Activated B cell treated with CpG ODN at 0.5 μM for 24 hours (primary cell): ENCODE results near the gene LRCH1. TPM values are rescaled to one million over a fixed set of nuclear protein-coding genes. Genes with fewer than 3 reads are reported as not detected.

Source experiments
- ATAC-seq: fragments of 200-7000 bp; cut with Tn5 transposase; one replicate; pipeline ENCODE4 v1.10.0; 2021; ENCODE audit warnings: low read depth, mild to moderate bottlenecking, moderate library complexity
- CTCF ChIA-PET: fragments of 350-600 bp; sonication (Branson Sonifier 250); formaldehyde crosslinking; loops from one replicate; lab custom pipeline; 2021; ENCODE audit warnings: antibody characterized with exemption; lab: Charles Lee
- POLR2A ChIA-PET: fragments of 350-600 bp; sonication (Branson Sonifier 250); formaldehyde crosslinking; loops from one replicate; lab custom pipeline; 2021; ENCODE audit warnings: antibody characterized with exemption; lab: Charles Lee
- DNase-seq: peaks from one replicate; pipeline ENCODE4 v3.0.0; 2022
- H3K27ac Mint-ChIP-seq: one replicate; pipeline ENCODE4 v1.8.0; 2020; ENCODE audit warnings: mixed read lengths
- H3K27me3 Mint-ChIP-seq: one replicate; pipeline ENCODE4 v1.8.0; 2021; ENCODE audit warnings: mixed read lengths
- H3K36me3 Mint-ChIP-seq: one replicate; pipeline ENCODE4 v1.8.0; 2021; ENCODE audit warnings: low read depth, mixed read lengths
- H3K4me1 Mint-ChIP-seq: one replicate; pipeline ENCODE4 v1.8.0; 2021; ENCODE audit warnings: mixed read lengths
- H3K4me3 Mint-ChIP-seq: one replicate; pipeline ENCODE4 v1.8.0; 2020; ENCODE audit warnings: mild to moderate bottlenecking, mixed read lengths
- H3K9me3 Mint-ChIP-seq: one replicate; pipeline ENCODE4 v1.8.0; 2020; ENCODE audit warnings: mixed read lengths
- CTCF ChIP-seq: fragments of 200-600 bp; IDR thresholded peaks from one replicate; pipeline ENCODE4 v1.8.0; 2022; ENCODE audit warnings: antibody characterized with exemption, mild to moderate bottlenecking
- intact Hi-C: fragments of 100-400 bp; cut with micrococcal nuclease; formaldehyde crosslinking; loops from one replicate; pipeline ENCODE4 v1.15.1; 2024
- total RNA-seq: library from RNA; stranded (reverse); gene quantifications from 2 replicates; pipeline ENCODE4 v1.2.3, GENCODE V29; 2022

The LRCH1 gene
- total RNA-seq, 1 donor from 2014 or later: 46.3 TPM

- Mint-ChIP-seq H3K36me3 (peaks cover 43% of the 10 kb centered on the region), H3K27me3 (no peaks in the 10 kb centered on the region), H3K9me3 (no peaks in the 10 kb centered on the region), H3K27ac (peak overlapping the region; percentile 25), H3K4me3 (no peak overlapping the region), H3K4me1 (peaks cover 25% of the 10 kb centered on the region)
- CTCF ChIA-PET: interaction anchor here (3.1 kb wide), 1 partner anchor 132 kb away, joined by 14 read pairs; no protein-coding TSS in a partner anchor
- DNase-seq (no peak), ATAC-seq (no peak)
- intact Hi-C loops: loop anchor here (1.0 kb wide), 1 partner anchor 35 kb away; no protein-coding TSS in a partner anchor
- POLR2A ChIA-PET: interaction anchor here (0.8 kb wide), 1 partner anchor 131 kb away, joined by 3 read pairs; the partner anchor contains the start of gene LRCH1
- TF ChIP-seq CTCF: no peak
These were observed 130.8 kb downstream of the LRCH1 start for GRCh38 chr13:46683676-46684260.

GRCh38 chr13:46684287-46685001 is 131.5 kb downstream of the LRCH1 start:
- peaks cover 25% of the 10 kb centered on the region for H3K4me1 Mint-ChIP-seq
- intact Hi-C loops: loop anchor here (1.0 kb wide), 1 partner anchor 34 kb away; no protein-coding TSS in a partner anchor
- H3K27ac Mint-ChIP-seq: peak overlapping the region; percentile 25
- no peak overlapping the region for H3K4me3 Mint-ChIP-seq
- no peaks in the 10 kb centered on the region for H3K9me3 Mint-ChIP-seq
- no peak for DNase-seq
- H3K27me3 Mint-ChIP-seq: no peaks in the 10 kb centered on the region
- ATAC-seq: no peak
- H3K36me3 Mint-ChIP-seq: peaks cover 47% of the 10 kb centered on the region
- ChIA-PET POLR2A (no interaction called here), CTCF (interaction anchor here (3.1 kb wide), 1 partner anchor 133 kb away, joined by 14 read pairs; no protein-coding TSS in a partner anchor)
- TF ChIP-seq CTCF: no peak

- no peaks in the 10 kb centered on the region for H3K9me3 Mint-ChIP-seq
- peaks cover 51% of the 10 kb centered on the region for H3K36me3 Mint-ChIP-seq
- ATAC-seq: no peak
- intact Hi-C loops: no loop called here
- ChIA-PET CTCF (interaction anchor here (3.1 kb wide), 1 partner anchor 133 kb away, joined by 14 read pairs; no protein-coding TSS in a partner anchor), POLR2A (no interaction called here)
- H3K4me3 Mint-ChIP-seq: no peak overlapping the region
- peaks cover 25% of the 10 kb centered on the region for H3K4me1 Mint-ChIP-seq
- no peaks in the 10 kb centered on the region for H3K27me3 Mint-ChIP-seq
- TF ChIP-seq CTCF: no peak
- no peak for DNase-seq
- no peak overlapping the region for H3K27ac Mint-ChIP-seq
These were observed 132.2 kb downstream of the LRCH1 start for GRCh38 chr13:46685006-46685730.

- peaks cover 56% of the 10 kb centered on the region for H3K36me3 Mint-ChIP-seq
- no peak overlapping the region for H3K4me3 Mint-ChIP-seq
- no peak for TF ChIP-seq CTCF
- peak overlapping the region; percentile 50 for H3K27ac Mint-ChIP-seq
- DNase-seq (no peak), ATAC-seq (no peak)
- H3K4me1 Mint-ChIP-seq: peaks cover 25% of the 10 kb centered on the region
- POLR2A ChIA-PET: no interaction called here
- CTCF ChIA-PET: no interaction called here
- H3K9me3 Mint-ChIP-seq: no peaks in the 10 kb centered on the region
- H3K27me3 Mint-ChIP-seq: no peaks in the 10 kb centered on the region
- intact Hi-C loops: no loop called here
These were observed 133.2 kb downstream of the LRCH1 start for GRCh38 chr13:46686171-46686570.
